ENCODE data around the gene LRRC45. TPM values are rescaled to one million over a fixed set of nuclear protein-coding genes. Genes with fewer than 3 reads are reported as not detected.
A peak's percentile ranks its signal among the peaks of the same experiment; 100 is the strongest.

The LRRC45 gene
- total and polyA plus RNA-seq, 9 of the 15 experiments (the other 6 are each of a cell fraction or from before 2014, with no cell fraction given): 3.5 to 21.5 (median 11.2) TPM; not detected in 2

DNA sequence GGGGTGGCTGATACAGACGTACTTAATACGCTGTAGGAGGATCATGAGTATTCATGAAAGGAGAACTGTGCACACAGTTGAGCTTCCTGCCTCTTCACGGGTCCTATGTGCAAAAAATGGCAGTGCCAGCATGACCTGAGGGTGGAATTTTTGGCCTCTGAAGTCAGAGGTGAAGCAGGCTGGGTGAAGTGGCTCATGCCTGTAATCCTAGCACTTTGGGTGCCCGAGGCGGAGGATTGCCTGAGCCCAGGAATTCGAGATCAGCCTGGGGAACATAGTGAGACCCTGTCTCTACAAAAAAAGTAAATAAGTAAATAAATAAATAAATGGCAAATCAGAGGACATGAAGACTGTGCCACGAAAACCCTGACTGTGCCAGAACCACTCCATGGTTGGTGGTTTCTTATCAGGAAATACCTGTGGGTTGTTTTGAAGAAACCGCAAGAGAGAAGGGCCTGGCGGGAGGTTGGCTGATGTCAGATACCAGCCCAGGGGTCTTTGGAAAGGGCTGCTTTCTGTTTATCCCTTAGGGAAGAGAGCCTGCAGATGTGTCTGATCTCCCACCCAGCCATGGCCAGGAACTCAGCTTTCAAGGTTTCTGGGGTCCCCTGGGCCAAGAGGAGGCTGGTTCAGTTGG, 42.3 kb upstream of the LRRC45 start (continued):
- TF ChIP-seq CTBP1 (IDR thresholded peaks at IDR 0.05; ENCODE audit: borderline replicate concordance) (no peak), CBFA2T2 (conservative IDR thresholded peaks at IDR 0.05) (0 out of 2 replicates have a peak, but pooled peaks have one; percentile 6), SUPT5H (IDR thresholded peaks at IDR 0.05) (no peak), ZFPM2 (CRISPR knock-in tag; IDR thresholded peaks at IDR 0.05) (no peak), DPF2 (IDR thresholded peaks at IDR 0.05) (peak; percentile 26; the same call in 1 of the 2 replicates), JUND (IDR thresholded peaks at IDR 0.05; ENCODE audit: borderline replicate concordance, low read depth, low read length) (0 out of 2 replicates have a peak, but pooled peaks have one; percentile 7), JUND (tag; IDR thresholded peaks at IDR 0.05; ENCODE audit: borderline replicate concordance, low read depth, low read length) (no peak), SMAD3 (CRISPR knock-in tag; conservative IDR thresholded peaks at IDR 0.05) (no peak), CEBPG (CRISPR knock-in tag; IDR thresholded peaks at IDR 0.05) (no peak), CEBPG (tag; conservative IDR thresholded peaks at IDR 0.05 in 1 of 2, IDR thresholded peaks at IDR 0.05 in 1 of 2) (no peak), CCNT2 (IDR thresholded peaks at IDR 0.05; ENCODE audit: borderline replicate concordance, extremely low read depth, insufficient read length, low read depth, low read length) (no peak), MYNN (IDR thresholded peaks at IDR 0.05) (no peak), MYNN (CRISPR knock-in tag; IDR thresholded peaks at IDR 0.05) (no peak), NCOA1 (IDR thresholded peaks at IDR 0.05; ENCODE audit: low read depth) (no peak), FOS (IDR thresholded peaks at IDR 0.05; ENCODE audit: extremely low read depth, insufficient read length) (no peak), ATF7 (IDR thresholded peaks at IDR 0.05) (no peak), POLR2A (conservative IDR thresholded peaks at IDR 0.05) (no peak), ZNF134 (CRISPR knock-in tag; conservative IDR thresholded peaks at IDR 0.05) (no peak), CREB1 (IDR thresholded peaks at IDR 0.05) (no peak), CREB1 (CRISPR knock-in tag; IDR thresholded peaks at IDR 0.05) (no peak), MBD2 (IDR thresholded peaks at IDR 0.05; ENCODE audit: borderline replicate concordance, low read depth) (no peak), SMC3 (conservative IDR thresholded peaks at IDR 0.05; ENCODE audit: insufficient read depth, low read depth, low read length) (no peak), NCOR1 (IDR thresholded peaks at IDR 0.05) (no peak)
- TF ChIP-seq, protein P1, sequence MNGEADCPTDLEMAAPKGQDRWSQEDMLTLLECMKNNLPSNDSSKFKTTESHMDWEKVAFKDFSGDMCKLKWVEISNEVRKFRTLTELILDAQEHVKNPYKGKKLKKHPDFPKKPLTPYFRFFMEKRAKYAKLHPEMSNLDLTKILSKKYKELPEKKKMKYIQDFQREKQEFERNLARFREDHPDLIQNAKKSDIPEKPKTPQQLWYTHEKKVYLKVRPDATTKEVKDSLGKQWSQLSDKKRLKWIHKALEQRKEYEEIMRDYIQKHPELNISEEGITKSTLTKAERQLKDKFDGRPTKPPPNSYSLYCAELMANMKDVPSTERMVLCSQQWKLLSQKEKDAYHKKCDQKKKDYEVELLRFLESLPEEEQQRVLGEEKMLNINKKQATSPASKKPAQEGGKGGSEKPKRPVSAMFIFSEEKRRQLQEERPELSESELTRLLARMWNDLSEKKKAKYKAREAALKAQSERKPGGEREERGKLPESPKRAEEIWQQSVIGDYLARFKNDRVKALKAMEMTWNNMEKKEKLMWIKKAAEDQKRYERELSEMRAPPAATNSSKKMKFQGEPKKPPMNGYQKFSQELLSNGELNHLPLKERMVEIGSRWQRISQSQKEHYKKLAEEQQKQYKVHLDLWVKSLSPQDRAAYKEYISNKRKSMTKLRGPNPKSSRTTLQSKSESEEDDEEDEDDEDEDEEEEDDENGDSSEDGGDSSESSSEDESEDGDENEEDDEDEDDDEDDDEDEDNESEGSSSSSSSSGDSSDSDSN (IDR thresholded peaks at IDR 0.05; ENCODE audit: borderline replicate concordance in 1 of 2, low read depth in 2 of 2, low read length in 2 of 2): no peak
- TF ChIP-seq, protein P2, sequence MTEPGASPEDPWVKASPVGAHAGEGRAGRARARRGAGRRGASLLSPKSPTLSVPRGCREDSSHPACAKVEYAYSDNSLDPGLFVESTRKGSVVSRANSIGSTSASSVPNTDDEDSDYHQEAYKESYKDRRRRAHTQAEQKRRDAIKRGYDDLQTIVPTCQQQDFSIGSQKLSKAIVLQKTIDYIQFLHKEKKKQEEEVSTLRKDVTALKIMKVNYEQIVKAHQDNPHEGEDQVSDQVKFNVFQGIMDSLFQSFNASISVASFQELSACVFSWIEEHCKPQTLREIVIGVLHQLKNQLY (CRISPR knock-in tag; conservative IDR thresholded peaks at IDR 0.05): no peak
- TF ChIP-seq, protein P3, sequence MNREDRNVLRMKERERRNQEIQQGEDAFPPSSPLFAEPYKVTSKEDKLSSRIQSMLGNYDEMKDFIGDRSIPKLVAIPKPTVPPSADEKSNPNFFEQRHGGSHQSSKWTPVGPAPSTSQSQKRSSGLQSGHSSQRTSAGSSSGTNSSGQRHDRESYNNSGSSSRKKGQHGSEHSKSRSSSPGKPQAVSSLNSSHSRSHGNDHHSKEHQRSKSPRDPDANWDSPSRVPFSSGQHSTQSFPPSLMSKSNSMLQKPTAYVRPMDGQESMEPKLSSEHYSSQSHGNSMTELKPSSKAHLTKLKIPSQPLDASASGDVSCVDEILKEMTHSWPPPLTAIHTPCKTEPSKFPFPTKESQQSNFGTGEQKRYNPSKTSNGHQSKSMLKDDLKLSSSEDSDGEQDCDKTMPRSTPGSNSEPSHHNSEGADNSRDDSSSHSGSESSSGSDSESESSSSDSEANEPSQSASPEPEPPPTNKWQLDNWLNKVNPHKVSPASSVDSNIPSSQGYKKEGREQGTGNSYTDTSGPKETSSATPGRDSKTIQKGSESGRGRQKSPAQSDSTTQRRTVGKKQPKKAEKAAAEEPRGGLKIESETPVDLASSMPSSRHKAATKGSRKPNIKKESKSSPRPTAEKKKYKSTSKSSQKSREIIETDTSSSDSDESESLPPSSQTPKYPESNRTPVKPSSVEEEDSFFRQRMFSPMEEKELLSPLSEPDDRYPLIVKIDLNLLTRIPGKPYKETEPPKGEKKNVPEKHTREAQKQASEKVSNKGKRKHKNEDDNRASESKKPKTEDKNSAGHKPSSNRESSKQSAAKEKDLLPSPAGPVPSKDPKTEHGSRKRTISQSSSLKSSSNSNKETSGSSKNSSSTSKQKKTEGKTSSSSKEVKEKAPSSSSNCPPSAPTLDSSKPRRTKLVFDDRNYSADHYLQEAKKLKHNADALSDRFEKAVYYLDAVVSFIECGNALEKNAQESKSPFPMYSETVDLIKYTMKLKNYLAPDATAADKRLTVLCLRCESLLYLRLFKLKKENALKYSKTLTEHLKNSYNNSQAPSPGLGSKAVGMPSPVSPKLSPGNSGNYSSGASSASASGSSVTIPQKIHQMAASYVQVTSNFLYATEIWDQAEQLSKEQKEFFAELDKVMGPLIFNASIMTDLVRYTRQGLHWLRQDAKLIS (CRISPR knock-in tag; IDR thresholded peaks at IDR 0.05): no peak
